Measurements from ENCODE around the gene AHCYL1.

The AHCYL1 gene

DNA sequence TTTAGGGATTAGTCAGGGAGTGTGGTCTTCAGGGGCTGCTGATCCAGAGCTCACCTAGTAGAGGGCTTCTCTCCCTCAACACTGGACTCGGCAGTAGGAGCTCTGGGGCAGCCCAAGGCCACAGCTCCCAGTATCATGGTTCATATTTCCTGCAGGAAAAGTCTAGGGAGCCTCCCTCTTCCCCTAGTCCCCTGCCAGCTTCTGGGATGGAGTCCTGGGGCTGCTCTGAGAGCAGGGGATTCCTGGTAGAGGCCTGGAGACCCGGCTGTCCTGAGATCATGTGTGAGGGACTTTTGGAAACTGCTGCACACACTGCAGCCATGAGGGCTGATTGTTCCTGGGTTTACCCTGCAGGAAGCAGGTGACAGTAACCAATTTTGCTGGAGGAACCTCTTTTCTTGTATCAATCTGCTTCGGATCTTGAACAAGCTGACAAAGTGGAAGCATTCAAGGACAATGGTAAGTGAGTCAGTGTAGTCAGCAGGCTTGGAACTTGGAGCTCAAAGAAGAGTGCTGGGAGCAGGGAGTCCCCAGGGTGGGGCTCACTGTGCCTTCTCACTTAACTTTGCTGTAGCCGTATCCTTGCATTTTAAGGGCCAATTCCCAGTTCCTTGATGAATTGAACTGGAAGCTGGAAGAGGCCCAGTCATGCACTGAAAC, 66.2 kb downstream of the AHCYL1 start:
- DNase-seq (ENCODE audit: low read depth): no peak
- H3K4me3 ChIP-seq (ENCODE audit: low read depth, low read length): no peak overlapping the region
- TF ChIP-seq POLR2A (IDR thresholded peaks at IDR 0.05; ENCODE audit: extremely low read depth, insufficient read length) (no peak), MAX (IDR thresholded peaks at IDR 0.05; ENCODE audit: low read depth, low read length) (no peak), MYC (IDR thresholded peaks at IDR 0.05; ENCODE audit: low read depth, low read length) (no peak)
- TF ChIP-seq, protein P1, sequence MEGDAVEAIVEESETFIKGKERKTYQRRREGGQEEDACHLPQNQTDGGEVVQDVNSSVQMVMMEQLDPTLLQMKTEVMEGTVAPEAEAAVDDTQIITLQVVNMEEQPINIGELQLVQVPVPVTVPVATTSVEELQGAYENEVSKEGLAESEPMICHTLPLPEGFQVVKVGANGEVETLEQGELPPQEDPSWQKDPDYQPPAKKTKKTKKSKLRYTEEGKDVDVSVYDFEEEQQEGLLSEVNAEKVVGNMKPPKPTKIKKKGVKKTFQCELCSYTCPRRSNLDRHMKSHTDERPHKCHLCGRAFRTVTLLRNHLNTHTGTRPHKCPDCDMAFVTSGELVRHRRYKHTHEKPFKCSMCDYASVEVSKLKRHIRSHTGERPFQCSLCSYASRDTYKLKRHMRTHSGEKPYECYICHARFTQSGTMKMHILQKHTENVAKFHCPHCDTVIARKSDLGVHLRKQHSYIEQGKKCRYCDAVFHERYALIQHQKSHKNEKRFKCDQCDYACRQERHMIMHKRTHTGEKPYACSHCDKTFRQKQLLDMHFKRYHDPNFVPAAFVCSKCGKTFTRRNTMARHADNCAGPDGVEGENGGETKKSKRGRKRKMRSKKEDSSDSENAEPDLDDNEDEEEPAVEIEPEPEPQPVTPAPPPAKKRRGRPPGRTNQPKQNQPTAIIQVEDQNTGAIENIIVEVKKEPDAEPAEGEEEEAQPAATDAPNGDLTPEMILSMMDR (IDR thresholded peaks at IDR 0.05; ENCODE audit: low read depth, low read length): no peak

GRCh38 chr1:110051262-110051648, 66.7 kb downstream of the AHCYL1 start:
- DNase-seq (ENCODE audit: low read depth): no peak
- TF ChIP-seq MAX (IDR thresholded peaks at IDR 0.05; ENCODE audit: low read depth, low read length): no peak
- no peak for TF ChIP-seq MYC (IDR thresholded peaks at IDR 0.05; ENCODE audit: low read depth, low read length)
- TF ChIP-seq, protein P1 (IDR thresholded peaks at IDR 0.05; ENCODE audit: low read depth, low read length): no peak
- TF ChIP-seq POLR2A (IDR thresholded peaks at IDR 0.05; ENCODE audit: extremely low read depth, insufficient read length): no peak
- no peak overlapping the region for H3K4me3 ChIP-seq (ENCODE audit: low read depth, low read length)

DNA sequence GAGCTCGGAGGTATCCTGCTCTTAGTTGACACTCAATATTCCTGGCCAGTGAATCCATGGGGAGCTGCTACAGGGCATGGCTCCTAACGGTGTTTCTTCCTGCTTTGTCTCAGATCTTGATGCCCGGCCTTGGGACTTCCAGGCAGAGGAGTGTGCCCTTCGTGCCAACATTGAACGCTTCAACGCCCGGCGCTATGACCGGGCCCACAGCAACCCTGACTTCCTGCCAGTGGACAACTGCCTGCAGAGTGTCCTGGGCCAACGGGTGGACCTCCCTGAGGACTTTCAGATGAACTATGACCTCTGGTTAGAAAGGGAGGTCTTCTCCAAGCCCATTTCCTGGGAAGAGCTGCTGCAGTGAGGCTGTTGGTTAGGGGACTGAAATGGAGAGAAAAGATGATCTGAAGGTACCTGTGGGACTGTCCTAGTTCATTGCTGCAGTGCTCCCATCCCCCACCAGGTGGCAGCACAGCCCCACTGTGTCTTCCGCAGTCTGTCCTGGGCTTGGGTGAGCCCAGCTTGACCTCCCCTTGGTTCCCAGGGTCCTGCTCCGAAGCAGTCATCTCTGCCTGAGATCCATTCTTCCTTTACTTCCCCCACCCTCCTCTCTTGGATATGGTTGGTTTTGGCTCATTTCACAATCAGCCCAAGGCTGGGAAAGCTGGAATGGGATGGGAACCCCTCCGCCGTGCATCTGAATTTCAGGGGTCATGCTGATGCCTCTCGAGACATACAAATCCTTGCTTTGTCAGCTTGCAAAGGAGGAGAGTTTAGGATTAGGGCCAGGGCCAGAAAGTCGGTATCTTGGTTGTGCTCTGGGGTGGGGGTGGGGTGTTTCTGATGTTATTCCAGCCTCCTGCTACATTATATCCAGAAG, 69.2 kb downstream of the AHCYL1 start:
- H3K4me3 ChIP-seq (ENCODE audit: low read depth, low read length): no peak overlapping the region
- DNase-seq (ENCODE audit: low read depth): peak; percentile 55
- TF ChIP-seq MYC (IDR thresholded peaks at IDR 0.05; ENCODE audit: low read depth, low read length) (no peak), MAX (IDR thresholded peaks at IDR 0.05; ENCODE audit: low read depth, low read length) (0 out of 2 replicates have a peak, but pooled peaks have one; percentile 6), POLR2A (IDR thresholded peaks at IDR 0.05; ENCODE audit: extremely low read depth, insufficient read length) (no peak)
- TF ChIP-seq, protein P1 (IDR thresholded peaks at IDR 0.05; ENCODE audit: low read depth, low read length): peak; percentile 91

DNA sequence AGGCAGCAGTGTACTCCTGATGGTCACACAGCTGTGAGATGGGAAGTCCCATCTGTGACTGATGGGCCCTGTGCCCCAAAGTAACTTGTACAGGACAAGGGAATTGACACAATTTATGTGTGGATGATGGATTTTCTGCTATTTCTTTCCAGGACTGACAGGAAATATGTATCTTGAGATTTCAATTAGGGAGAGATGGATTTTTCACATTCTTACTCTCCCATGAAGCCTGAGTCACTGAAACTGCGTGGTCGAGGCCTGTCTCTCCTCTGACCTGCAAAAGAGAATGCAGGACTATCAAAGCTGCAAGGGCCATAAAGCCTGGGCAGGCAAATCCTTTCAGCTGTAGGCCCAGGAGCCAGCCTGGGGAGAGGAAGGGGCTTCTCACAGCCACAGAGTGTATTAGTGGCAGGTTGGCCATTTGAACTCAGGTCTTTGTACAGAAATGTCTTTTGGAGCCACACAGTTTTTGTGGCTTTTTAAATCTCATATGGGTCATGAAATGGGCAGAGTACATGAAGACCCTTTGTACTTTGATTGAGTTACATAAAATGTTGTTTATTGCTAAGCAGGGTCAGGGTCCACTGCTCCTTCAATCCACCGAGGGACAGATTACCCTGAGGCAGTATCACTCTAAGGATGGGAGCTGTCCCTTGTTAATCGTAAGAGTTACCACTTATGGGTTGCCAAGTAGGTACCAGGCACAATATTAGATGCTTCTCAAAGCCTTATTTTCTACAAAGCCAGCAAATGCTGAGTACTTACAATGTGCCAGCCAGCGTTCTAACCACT, 71.1 kb downstream of the AHCYL1 start:
- no peak for TF ChIP-seq MYC (IDR thresholded peaks at IDR 0.05; ENCODE audit: low read depth, low read length)
- TF ChIP-seq POLR2A (IDR thresholded peaks at IDR 0.05; ENCODE audit: extremely low read depth, insufficient read length): no peak
- TF ChIP-seq MAX (IDR thresholded peaks at IDR 0.05; ENCODE audit: low read depth, low read length): no peak
- TF ChIP-seq, protein P1 (IDR thresholded peaks at IDR 0.05; ENCODE audit: low read depth, low read length): no peak
- H3K4me3 ChIP-seq (ENCODE audit: low read depth, low read length): no peak overlapping the region
- DNase-seq (ENCODE audit: low read depth): no peak

DNA sequence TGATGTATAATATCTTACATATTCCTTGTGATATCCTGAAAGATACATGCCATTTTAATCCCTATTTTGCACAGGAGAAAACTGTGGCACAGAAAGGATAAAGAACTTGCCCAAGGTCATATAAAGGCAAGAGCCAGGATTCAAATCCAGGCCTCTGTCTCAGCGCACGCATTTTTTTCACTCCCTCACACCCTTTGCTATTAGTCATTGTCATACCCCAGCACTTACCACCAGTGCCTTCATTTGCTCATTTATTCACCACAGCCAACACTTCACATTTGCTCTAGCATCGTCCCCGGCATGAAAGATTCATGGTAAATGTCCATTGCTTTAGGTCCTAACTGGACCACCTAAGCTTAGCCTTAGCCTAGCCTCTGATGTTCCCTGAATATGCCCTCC, 71.7 kb downstream of the AHCYL1 start:
- H3K4me3 ChIP-seq (ENCODE audit: low read depth, low read length): no peak overlapping the region
- DNase-seq (ENCODE audit: low read depth): no peak
- no peak for TF ChIP-seq POLR2A (IDR thresholded peaks at IDR 0.05; ENCODE audit: extremely low read depth, insufficient read length)
- TF ChIP-seq, protein P1 (IDR thresholded peaks at IDR 0.05; ENCODE audit: low read depth, low read length): no peak
- no peak for TF ChIP-seq MYC (IDR thresholded peaks at IDR 0.05; ENCODE audit: low read depth, low read length)
- no peak for TF ChIP-seq MAX (IDR thresholded peaks at IDR 0.05; ENCODE audit: low read depth, low read length)
